GM12878 (cell line): ENCODE measurements around the gene EFHD1. TPM values are rescaled to one million over a fixed set of nuclear protein-coding genes. Genes with fewer than 3 reads are reported as not detected.

ENCODE experiments used
- ATAC-seq: fragments of 200-7000 bp; cut with Tn5 transposase; 3 replicates; pipeline ENCODE4 v1.9.1; 2020; ENCODE audit warnings: mild to moderate bottlenecking, moderate library complexity
- BruUV-seq: library from RNA; stranded (reverse); fragments of 400-500 nt; replicated peaks from 2 replicates; lab custom pipeline; 2021; lab: Mats Ljungman, UMichigan
- CTCF ChIA-PET: fragments of 300-600 bp; sonication (Branson Sonifier 250); formaldehyde crosslinking; extraction: SDS; loops from one replicate; lab custom pipeline; 2021; ENCODE audit warnings: inconsistent platforms; lab: Yijun Ruan, JAX
- POLR2A ChIA-PET: fragments of 350-600 bp; formaldehyde crosslinking; extraction: SDS; loops from one replicate; lab custom pipeline; 2021; ENCODE audit warnings: inconsistent platforms; lab: Charles Lee
- RAD21 ChIA-PET: fragments of 300-600 bp; sonication (Branson Sonifier 250); formaldehyde crosslinking; loops from one replicate; lab custom pipeline; 2023; ENCODE audit warnings: antibody characterized with exemption; ENCODE audit not compliant: unreplicated experiment; lab: Charles Lee
- SMC1A ChIA-PET: fragments of 300-600 bp; sonication (Branson Sonifier 250); formaldehyde crosslinking; loops from one replicate; lab custom pipeline; 2023; ENCODE audit not compliant: unreplicated experiment, uncharacterized antibody; lab: Charles Lee
- DNase-seq: peaks from one replicate; pipeline ENCODE4 v3.0.0-alpha.2; 2011; ENCODE audit warnings: low read depth, low spot score
- FAIRE-seq: peaks from 3 replicates; lab custom pipeline; 2011; peaks lifted over from hg19 to GRCh38; lab: Jason Lieb, UNC
- H2AFZ ChIP-seq: 2 replicates; pipeline ENCODE4 v1.6.0; 2011; ENCODE audit warnings: low read depth, low read length, control low read depth; ENCODE audit not compliant: control insufficient read depth
- H3K27ac ChIP-seq: 2 replicates; pipeline ENCODE4 v1.5.1; 2011; ENCODE audit warnings: control low read depth; ENCODE audit not compliant: control insufficient read depth, insufficient read depth
- H3K27me3 ChIP-seq, 2 experiments: replicated peaks in 1 of 2; 2 replicates each; pipeline versions ENCODE4 v1.6.0 to v1.6.1; 2011; ENCODE audit warnings: low read length in 1 of 2; ENCODE audit not compliant: control insufficient read depth in 2 of 2, insufficient read depth in 2 of 2
- H3K36me3 ChIP-seq, 2 experiments: 2 replicates each; pipeline ENCODE4 v1.5.1; 2011; ENCODE audit warnings: low read length in 1 of 2; ENCODE audit not compliant: control insufficient read depth in 2 of 2, insufficient read depth in 2 of 2
- H3K4me1 ChIP-seq: 2 replicates; pipeline ENCODE4 v1.6.1; 2011; ENCODE audit warnings: mild to moderate bottlenecking, low read length, moderate library complexity, mixed read lengths; ENCODE audit not compliant: control insufficient read depth, insufficient read depth
- H3K4me2 ChIP-seq: 2 replicates; pipeline ENCODE4 v1.6.0; 2011; ENCODE audit warnings: control low read depth; ENCODE audit not compliant: control insufficient read depth, insufficient read depth
- H3K4me3 ChIP-seq: fragments of 200-600 bp; sonication (generic); 2 replicates; pipeline ENCODE4 v1.5.1; 2016
- H3K79me2 ChIP-seq: 2 replicates; pipeline ENCODE4 v1.6.0; 2011; ENCODE audit warnings: low read length; ENCODE audit not compliant: control insufficient read depth, insufficient read depth
- H3K9ac ChIP-seq: 2 replicates; pipeline ENCODE4 v1.8.0; 2011; ENCODE audit warnings: low read length, control low read depth, mixed read lengths; ENCODE audit not compliant: control insufficient read depth, insufficient read depth
- H3K9me3 ChIP-seq: replicated peaks from 3 replicates; pipeline ENCODE4 v1.5.1; 2011; ENCODE audit warnings: mild to moderate bottlenecking, low read length; ENCODE audit not compliant: control insufficient read depth, insufficient read depth
- H4K20me1 ChIP-seq: 2 replicates; pipeline ENCODE4 v1.6.0; 2011; ENCODE audit not compliant: control insufficient read depth, insufficient read depth
- ATF7 ChIP-seq: fragments of 450-650 bp; IDR thresholded peaks from 2 replicates; pipeline ENCODE4 v1.6.1; 2016; ENCODE audit warnings: low read depth, mild to moderate bottlenecking
- BHLHE40 ChIP-seq, 2 experiments: fragments of 450-650 bp in 1 of 2; IDR thresholded peaks; 2 replicates each; pipeline ENCODE4 v1.6.1; 2011 to 2017; ENCODE audit warnings: low read depth in 2 of 2, borderline replicate concordance in 1 of 2, improper control_type of control experiment in 1 of 2, low read length in 1 of 2, mild to moderate bottlenecking in 1 of 2
- CUX1 ChIP-seq: IDR thresholded peaks from 2 replicates; pipeline ENCODE4 v1.6.1; 2012; ENCODE audit warnings: improper control_type of control experiment, low read depth, low read length; ENCODE audit not compliant: insufficient replicate concordance
- MTA3 ChIP-seq: IDR thresholded peaks from 2 replicates; pipeline ENCODE4 v1.6.1; 2012; ENCODE audit warnings: low read length, inconsistent platforms, borderline replicate concordance
- MYC ChIP-seq: IDR thresholded peaks from 2 replicates; pipeline ENCODE4 v1.6.1; 2011; ENCODE audit warnings: mild to moderate bottlenecking, low read length, moderate library complexity, inconsistent platforms; ENCODE audit not compliant: insufficient read depth, insufficient replicate concordance, insufficient read length, severe bottlenecking
- PBX3 ChIP-seq: IDR thresholded peaks from 2 replicates; pipeline ENCODE4 v1.6.1; 2011; ENCODE audit warnings: mild to moderate bottlenecking, low read depth, low read length, moderate library complexity; ENCODE audit not compliant: insufficient replicate concordance
- PKNOX1 ChIP-seq: fragments of 450-650 bp; IDR thresholded peaks from 2 replicates; pipeline ENCODE4 v1.6.1; 2016; ENCODE audit warnings: mild to moderate bottlenecking
- POLR2AphosphoS2 ChIP-seq: IDR thresholded peaks from 2 replicates; pipeline ENCODE4 v1.6.1; 2011; ENCODE audit warnings: low read depth, mild to moderate bottlenecking, low read length, improper control_type of control experiment, moderate library complexity
- SP1 ChIP-seq: IDR thresholded peaks from one replicate; pipeline ENCODE4 v1.6.1; 2011; ENCODE audit warnings: low read depth, low read length
- WGBS: methylation state at CpG from one replicate; pipeline ENCODE4 v1.1.6; 2016; ENCODE audit warnings: low lambda C conversion rate; ENCODE audit not compliant: insufficient replicate concordance, insufficient coverage; ENCODE audit errors: missing lambda C conversion rate; 5-methylcytosine and 5-hydroxymethylcytosine counted together
- in situ Hi-C: fragments of 300-500 bp; cut with MboI; formaldehyde crosslinking; loops from 9 replicates; pipeline ENCODE4 v1.14.3; 2018; ENCODE audit warnings: mixed read lengths
- intact Hi-C: fragments of 100-400 bp; cut with micrococcal nuclease; formaldehyde crosslinking; loops from one replicate; pipeline ENCODE4 v1.14.2; 2022; ENCODE audit not compliant: unreplicated experiment
- polyA plus RNA-seq, 11 experiments: library from polyadenylated mRNA; depleted of rRNA in 4 of 11; unstranded in 6 of 11; stranded (reverse) in 5 of 11; fragments of >200 nt; fragmentation: Nextera tagmentation in 4 of 11; fragmentation: Illumina TruSeq in 1 of 11; extraction: Ambion mirVana in 4 of 11; extraction: Trizol in 1 of 11; gene quantifications; 1 replicate in 1 of 11; 2 replicates in 10 of 11; pipeline versions ENCODE4 v1.2.1 to v1.2.3, GENCODE V29; 2011 to 2016; ENCODE audit warnings: inconsistent platforms in 2 of 11, missing spikeins in 2 of 11, low read depth in 1 of 11
- total RNA-seq, 4 experiments: library from RNA; depleted of rRNA in 3 of 4; stranded (reverse); fragments of >200 nt in 3 of 4; fragmentation: Illumina TruSeq in 1 of 4; extraction: Trizol in 1 of 4; gene quantifications; 2 replicates each; pipeline versions ENCODE4 v1.2.1 to v1.2.3, GENCODE V29; 2013 to 2021

The EFHD1 gene
- total and polyA plus RNA-seq, 10 of the 15 experiments (the other 5 are each of a cell fraction or from before 2014, with no cell fraction given): 0.07 TPM; not detected in 9

- POLR2A ChIA-PET: interaction anchor here (0.6 kb wide), 1 partner anchor 13 kb away, joined by 4 read pairs; no protein-coding TSS in a partner anchor
- no peak overlapping the region for H2AFZ ChIP-seq
- peaks cover 0 to 5% of the 10 kb centered on the region in 2 experiments; a peak in 2 of 4 replicates for H3K27me3 ChIP-seq
- RAD21 ChIA-PET: no interaction called here
- ATAC-seq (no peak), FAIRE-seq (no peak), DNase-seq (no peak)
- intact Hi-C loops: no loop called here
- in situ Hi-C loops: no loop called here
- H3K4me1 ChIP-seq: no peaks in the 10 kb centered on the region
- SMC1A ChIA-PET: interaction anchor here (0.6 to 0.7 kb wide), 2 partner anchors 10 to 437 kb away, joined by 3 read pairs; no protein-coding TSS in a partner anchor
- H3K79me2 ChIP-seq: no peaks in the 10 kb centered on the region
- H3K4me3 ChIP-seq: no peak overlapping the region
- 37% methylated on average over 10 of the region's 10 CpGs for WGBS
- CTCF ChIA-PET: interaction anchor here (0.6 kb wide), 1 partner anchor 197 kb away, joined by 3 read pairs; no protein-coding TSS in a partner anchor
- no peaks in the 10 kb centered on the region for H3K9me3 ChIP-seq
- no peaks in the 10 kb centered on the region for H3K36me3 ChIP-seq
- H3K27ac ChIP-seq: no peak overlapping the region
- H4K20me1 ChIP-seq: no peaks in the 10 kb centered on the region
- no peak overlapping the region for H3K9ac ChIP-seq
- no peak overlapping the region for H3K4me2 ChIP-seq
- no TSS peak for BruUV-seq
- TF ChIP-seq MYC: no peak
- no peak for TF ChIP-seq SP1
- no peak for TF ChIP-seq PKNOX1
- TF ChIP-seq MTA3: no peak
- TF ChIP-seq BHLHE40 (IDR thresholded peaks at IDR 0.05; ENCODE audit: borderline replicate concordance in 1 of 2, low read depth in 2 of 2, low read length in 1 of 2): no peak
- no peak for TF ChIP-seq CUX1
- no peak for TF ChIP-seq POLR2AphosphoS2
- TF ChIP-seq PBX3: no peak
- TF ChIP-seq ATF7: no peak
Observed at GRCh38 chr2:232623768-232624765, 9.3 kb upstream of the EFHD1 start.
